ENCODE data around the gene RNF19B.

DNA sequence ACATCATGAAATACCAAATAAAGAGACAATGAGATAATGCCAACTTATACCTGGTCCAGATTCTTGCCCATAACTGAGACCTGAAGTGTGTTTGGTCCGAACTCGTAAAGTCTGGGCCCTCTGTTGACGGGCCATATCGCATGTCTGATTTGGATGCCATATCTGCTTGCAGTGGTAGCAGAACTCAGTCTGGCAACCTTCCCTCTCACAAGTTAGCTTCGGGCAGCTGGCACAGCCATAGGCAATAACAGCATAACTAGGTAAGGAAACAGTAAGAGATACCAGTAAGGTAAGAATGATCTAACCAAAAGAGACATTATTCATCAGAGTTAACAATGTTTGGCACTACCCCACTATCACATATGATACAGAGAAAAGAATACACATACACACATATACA is 15.1 kb downstream of the RNF19B start:
- TF ChIP-seq, protein P1, sequence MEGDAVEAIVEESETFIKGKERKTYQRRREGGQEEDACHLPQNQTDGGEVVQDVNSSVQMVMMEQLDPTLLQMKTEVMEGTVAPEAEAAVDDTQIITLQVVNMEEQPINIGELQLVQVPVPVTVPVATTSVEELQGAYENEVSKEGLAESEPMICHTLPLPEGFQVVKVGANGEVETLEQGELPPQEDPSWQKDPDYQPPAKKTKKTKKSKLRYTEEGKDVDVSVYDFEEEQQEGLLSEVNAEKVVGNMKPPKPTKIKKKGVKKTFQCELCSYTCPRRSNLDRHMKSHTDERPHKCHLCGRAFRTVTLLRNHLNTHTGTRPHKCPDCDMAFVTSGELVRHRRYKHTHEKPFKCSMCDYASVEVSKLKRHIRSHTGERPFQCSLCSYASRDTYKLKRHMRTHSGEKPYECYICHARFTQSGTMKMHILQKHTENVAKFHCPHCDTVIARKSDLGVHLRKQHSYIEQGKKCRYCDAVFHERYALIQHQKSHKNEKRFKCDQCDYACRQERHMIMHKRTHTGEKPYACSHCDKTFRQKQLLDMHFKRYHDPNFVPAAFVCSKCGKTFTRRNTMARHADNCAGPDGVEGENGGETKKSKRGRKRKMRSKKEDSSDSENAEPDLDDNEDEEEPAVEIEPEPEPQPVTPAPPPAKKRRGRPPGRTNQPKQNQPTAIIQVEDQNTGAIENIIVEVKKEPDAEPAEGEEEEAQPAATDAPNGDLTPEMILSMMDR (IDR thresholded peaks at IDR 0.05) = no peak
- no peak for TF ChIP-seq POLR2A (IDR thresholded peaks at IDR 0.05)
